HG03565 (cell line): ENCODE results near the gene CCL11.

Experiments
- ATAC-seq: cut with Tn5 transposase; IDR thresholded peaks from one replicate; pipeline ENCODE4 v1.9.1; 2021; ENCODE audit warnings: mild to moderate bottlenecking, moderate library complexity; ENCODE audit not compliant: unreplicated experiment

The CCL11 gene

GRCh38 chr17:34285286-34285792 lies at the start of gene CCL11:
Gene CCL11, plus strand, starts transcription at chr17:34285742. Its CDS starts 67 bp downstream, at chr17:34285809.
- ATAC-seq: no peak

DNA sequence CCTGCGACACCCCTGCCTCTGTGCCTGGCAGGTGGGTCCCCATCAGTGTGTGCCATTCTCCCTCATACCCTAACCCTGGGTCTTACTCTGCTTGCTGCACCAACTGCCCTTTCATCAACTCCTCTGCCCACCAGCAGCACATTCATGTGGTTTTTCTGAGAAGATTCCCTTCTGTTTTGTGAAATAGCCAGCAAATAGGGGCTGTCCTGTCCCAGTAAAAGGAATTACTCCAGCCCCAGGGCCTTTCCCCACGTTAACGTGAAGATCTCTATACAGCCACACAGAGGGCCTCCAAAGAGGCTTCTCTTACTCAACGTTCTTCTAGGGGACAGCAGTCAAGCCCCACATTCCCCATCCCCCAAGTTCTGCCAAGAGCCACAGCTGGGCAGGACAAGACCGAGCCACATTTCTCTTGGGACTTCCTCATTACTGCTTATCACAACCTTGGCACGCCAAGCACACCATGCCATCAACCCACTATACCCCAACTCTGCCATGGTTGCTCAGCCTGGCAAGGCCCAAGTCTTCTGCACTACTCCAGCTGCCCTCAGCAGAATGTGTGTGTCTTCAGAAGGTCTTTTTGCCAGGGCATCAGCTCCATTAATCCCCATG lies 49.2 kb upstream of the CCL11 start:
- no peak for ATAC-seq

GRCh38 chr17:34237458-34237857 lies 48.1 kb upstream of the CCL11 start:
- no peak for ATAC-seq

DNA sequence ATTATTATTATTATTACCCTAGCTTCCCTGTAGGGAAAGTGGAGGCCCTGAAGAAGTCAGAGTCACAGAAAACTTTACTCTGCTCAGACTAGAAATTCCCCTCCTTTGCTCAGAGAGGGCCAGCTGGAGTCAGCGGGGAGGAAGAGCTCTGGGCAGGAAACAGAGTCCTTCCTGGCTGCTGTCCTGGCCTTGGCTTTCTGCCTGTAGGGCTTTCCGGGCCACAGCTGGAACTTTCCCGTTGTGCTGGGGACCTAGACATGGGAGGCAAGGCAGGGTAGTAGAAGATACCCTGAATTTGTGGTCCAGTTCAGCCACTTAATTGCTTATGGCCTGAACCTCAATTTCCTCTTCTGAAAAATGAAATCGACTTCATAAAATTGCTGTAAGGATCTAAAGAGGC lies 44.5 kb upstream of the CCL11 start:
- ATAC-seq: no peak

- no peak for ATAC-seq
These were observed 42.8 kb upstream of the CCL11 start for GRCh38 chr17:34242587-34243363.

GRCh38 chr17:34243364-34244320 lies 41.9 kb upstream of the CCL11 start:
- no peak for ATAC-seq

DNA sequence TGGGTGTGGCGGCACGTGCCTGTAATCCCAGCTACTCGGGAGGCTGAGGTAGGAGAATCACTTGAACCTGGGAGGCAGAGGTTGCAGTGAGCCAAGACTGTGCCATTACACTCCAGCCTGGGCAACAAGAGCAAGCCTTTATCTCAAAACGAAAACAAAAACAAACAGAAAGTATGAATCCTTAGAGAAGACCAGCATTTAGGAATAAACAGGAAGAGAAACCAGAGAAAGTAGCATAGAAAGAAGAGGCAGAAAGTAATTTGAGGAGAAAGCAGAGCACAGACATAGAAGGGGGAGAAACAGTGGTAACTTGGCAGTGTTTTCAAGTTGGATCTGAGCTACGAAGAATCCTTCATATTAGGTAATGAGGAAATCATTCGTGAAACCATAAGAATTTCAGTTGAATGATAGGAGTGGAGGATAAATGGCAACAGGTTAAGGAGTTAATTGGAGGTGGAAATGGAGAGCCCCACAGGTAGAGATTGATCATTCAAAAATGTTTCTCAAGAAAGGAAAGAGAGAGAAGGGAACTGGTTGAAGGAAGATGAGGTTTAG lies 40.1 kb upstream of the CCL11 start:
- no peak for ATAC-seq

DNA sequence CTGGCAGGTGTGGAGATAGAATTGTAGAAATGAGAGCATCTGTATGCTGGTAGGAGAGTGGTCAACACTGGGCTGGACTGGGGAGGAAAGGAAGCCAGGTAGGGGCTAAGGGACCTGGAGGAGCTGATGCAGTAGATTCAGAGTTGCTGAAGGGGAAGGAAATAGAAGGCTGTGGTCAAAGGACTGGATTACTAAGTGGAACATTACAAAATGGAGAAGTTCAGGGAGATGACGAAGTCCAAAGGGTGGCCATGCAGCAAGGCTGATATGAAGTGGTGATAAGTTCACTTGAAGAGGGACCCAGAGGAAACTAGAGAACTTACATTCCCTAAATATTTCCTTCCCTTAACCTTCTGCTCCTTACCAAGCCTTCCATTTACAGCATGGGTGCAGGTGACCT lies 39.1 kb upstream of the CCL11 start:
- ATAC-seq: no peak

- no peak for ATAC-seq
These were observed 38.7 kb upstream of the CCL11 start for GRCh38 chr17:34246881-34247280.

GRCh38 chr17:34248511-34249024 lies 37.0 kb upstream of the CCL11 start:
- no peak for ATAC-seq

DNA sequence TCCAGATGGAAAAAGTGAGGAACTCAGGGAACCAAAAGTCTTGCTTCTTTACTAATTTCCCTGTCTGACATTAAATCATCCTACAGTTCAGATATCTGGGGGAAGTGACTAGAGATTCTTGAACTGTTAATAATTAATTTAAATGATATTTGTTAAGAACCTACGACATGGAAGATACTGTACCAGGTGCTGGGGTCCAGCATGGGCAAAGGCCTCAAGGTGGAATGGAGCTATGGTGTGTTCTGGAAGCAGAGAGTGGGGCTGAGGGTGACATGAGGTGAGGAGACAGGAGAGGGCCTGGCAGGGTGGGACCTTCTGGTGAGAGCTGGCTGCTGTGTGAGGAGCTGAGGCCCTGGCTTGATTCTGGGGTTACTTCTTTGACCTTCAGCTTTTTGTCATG lies 36.5 kb upstream of the CCL11 start:
- no peak for ATAC-seq

DNA sequence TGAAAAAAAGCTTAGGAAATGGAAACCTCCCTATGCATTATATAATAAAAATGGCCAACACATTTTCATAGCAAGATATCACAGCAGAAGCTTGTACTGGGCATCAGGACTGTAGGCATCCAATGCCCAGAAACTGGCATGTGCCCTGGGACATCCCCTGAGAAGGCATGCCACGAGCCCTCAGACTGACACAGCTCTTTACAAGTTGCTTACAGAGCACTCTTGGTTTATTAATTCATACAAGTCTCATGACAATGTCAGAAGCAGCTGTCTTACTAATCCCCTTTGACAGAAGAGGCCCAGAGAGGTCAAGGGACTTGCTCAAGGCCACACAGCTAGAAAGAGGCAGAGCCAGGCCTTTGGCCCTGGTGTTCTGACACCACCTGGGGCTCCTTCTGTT lies 36.1 kb upstream of the CCL11 start:
- ATAC-seq: no peak

- ATAC-seq: no peak
These were observed 34.4 kb upstream of the CCL11 start for GRCh38 chr17:34251186-34251585.

GRCh38 chr17:34252095-34252443 lies 33.5 kb upstream of the CCL11 start:
- ATAC-seq: no peak

GRCh38 chr17:34252444-34253138 lies 33.0 kb upstream of the CCL11 start:
- no peak for ATAC-seq

DNA sequence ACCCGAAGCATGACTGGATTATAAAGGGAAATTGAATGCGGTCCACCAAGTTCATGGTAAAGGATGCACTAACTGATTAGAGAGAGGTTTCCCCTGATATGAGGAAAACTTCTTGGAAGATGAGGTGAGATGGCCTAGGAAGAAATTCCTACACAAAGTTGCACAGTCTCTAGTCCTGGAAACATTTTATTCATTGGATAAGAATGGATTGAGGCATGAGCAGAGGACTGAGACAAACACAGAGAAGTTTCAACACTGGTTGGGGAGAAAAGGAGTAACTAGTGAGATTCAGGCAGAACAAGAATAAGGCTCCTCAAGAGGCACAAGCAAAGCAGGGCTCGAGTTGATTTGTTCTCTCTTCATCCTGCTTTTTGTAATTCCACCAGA lies 32.4 kb upstream of the CCL11 start:
- no peak for ATAC-seq

GRCh38 chr17:34254146-34254545 lies 31.4 kb upstream of the CCL11 start:
- ATAC-seq: no peak

- ATAC-seq: no peak
These were observed 30.7 kb upstream of the CCL11 start, which contains the start of gene CCL2 for GRCh38 chr17:34254651-34255380. Gene CCL2, plus strand, starts transcription at chr17:34255285. Its CDS starts 65 bp downstream, at chr17:34255350.

DNA sequence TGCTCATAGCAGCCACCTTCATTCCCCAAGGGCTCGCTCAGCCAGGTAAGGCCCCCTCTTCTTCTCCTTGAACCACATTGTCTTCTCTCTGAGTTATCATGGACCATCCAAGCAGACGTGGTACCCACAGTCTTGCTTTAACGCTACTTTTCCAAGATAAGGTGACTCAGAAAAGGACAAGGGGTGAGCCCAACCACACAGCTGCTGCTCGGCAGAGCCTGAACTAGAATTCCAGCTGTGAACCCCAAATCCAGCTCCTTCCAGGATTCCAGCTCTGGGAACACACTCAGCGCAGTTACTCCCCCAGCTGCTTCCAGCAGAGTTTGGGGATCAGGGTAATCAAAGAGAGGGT lies 30.2 kb upstream of the CCL11 start:
- ATAC-seq: no peak

DNA sequence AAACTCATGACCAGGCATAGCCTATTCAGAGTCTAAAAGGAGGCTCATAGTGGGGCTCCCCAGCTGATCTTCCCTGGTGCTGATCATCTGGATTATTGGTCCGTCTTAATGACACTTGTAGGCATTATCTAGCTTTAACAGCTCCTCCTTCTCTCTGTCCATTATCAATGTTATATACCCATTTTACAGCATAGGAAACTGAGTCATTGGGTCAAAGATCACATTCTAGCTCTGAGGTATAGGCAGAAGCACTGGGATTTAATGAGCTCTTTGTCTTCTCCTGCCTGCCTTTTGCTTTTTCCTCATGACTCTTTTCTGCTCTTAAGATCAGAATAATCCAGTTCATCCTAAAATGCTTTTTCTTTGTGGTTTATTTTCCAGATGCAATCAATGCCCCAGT lies 29.7 kb upstream of the CCL11 start:
- ATAC-seq: no peak
